OCI-LY7 (cell line): ENCODE measurements around the gene FAM20A. TPM values are rescaled to one million over a fixed set of nuclear protein-coding genes. Genes with fewer than 3 reads are reported as not detected.

Experiments used
- BruUV-seq: library from RNA; stranded (reverse); fragments of 400-500 nt; replicated peaks from 2 replicates; lab custom pipeline; 2021; lab: Mats Ljungman, UMichigan
- CTCF ChIA-PET: fragments of 300-600 bp; sonication (Branson Sonifier 250); formaldehyde crosslinking; loops from one replicate; lab custom pipeline; 2022; ENCODE audit warnings: antibody characterized with exemption; ENCODE audit not compliant: unreplicated experiment; lab: Charles Lee
- POLR2A ChIA-PET: fragments of 300-600 bp; sonication (Branson Sonifier 250); formaldehyde crosslinking; loops from one replicate; lab custom pipeline; 2022; ENCODE audit warnings: antibody characterized with exemption; lab: Charles Lee
- DNase-seq: peaks from one replicate; pipeline ENCODE4 v3.0.0-alpha.2; 2015; ENCODE audit warnings: low spot score
- H2AFZ ChIP-seq: fragments of 200-600 bp; sonication (generic), shearing (Covaris generic); 2 replicates; pipeline ENCODE4 v1.6.1; 2014; ENCODE audit warnings: mild to moderate bottlenecking, antibody characterized with exemption, low read length, moderate library complexity
- H3K27ac ChIP-seq: fragments of 200-600 bp; sonication (generic); 2 replicates; pipeline ENCODE4 v1.5.1; 2014; ENCODE audit warnings: mixed run types, low read depth, mild to moderate bottlenecking, moderate library complexity, low read length, inconsistent platforms; ENCODE audit not compliant: poor library complexity, severe bottlenecking
- H3K36me3 ChIP-seq: fragments of 200-600 bp; sonication (generic); 2 replicates; pipeline ENCODE4 v1.6.1; 2014; ENCODE audit warnings: mild to moderate bottlenecking, antibody characterized with exemption, low read length, moderate library complexity, mixed read lengths; ENCODE audit not compliant: insufficient read depth
- H3K4me1 ChIP-seq: fragments of 200-600 bp; sonication (generic); 2 replicates; pipeline ENCODE4 v1.5.1; 2014; ENCODE audit warnings: mild to moderate bottlenecking, low read length; ENCODE audit not compliant: insufficient read depth, poor library complexity, severe bottlenecking
- H3K4me2 ChIP-seq: fragments of 200-600 bp; sonication (generic); 2 replicates; pipeline ENCODE4 v1.6.1; 2014; ENCODE audit warnings: mild to moderate bottlenecking, low read length
- H3K4me3 ChIP-seq: fragments of 200-600 bp; sonication (generic); 2 replicates; pipeline ENCODE4 v1.5.1; 2014; ENCODE audit warnings: mild to moderate bottlenecking, low read depth, low read length; ENCODE audit not compliant: poor library complexity, severe bottlenecking
- H3K79me2 ChIP-seq: fragments of 200-600 bp; sonication (generic); 2 replicates; pipeline ENCODE4 v1.6.1; 2016; ENCODE audit warnings: low read depth, mild to moderate bottlenecking, low read length, moderate library complexity, mixed read lengths; ENCODE audit not compliant: insufficient read depth
- H3K9me2 ChIP-seq: fragments of 200-600 bp; sonication (generic); 2 replicates; pipeline ENCODE4 v1.6.1; 2016; ENCODE audit warnings: mild to moderate bottlenecking, low read length, mixed read lengths; ENCODE audit not compliant: insufficient read depth
- H3K9me3 ChIP-seq: fragments of 200-600 bp; sonication (generic); 2 replicates; pipeline ENCODE4 v1.6.1; 2014; ENCODE audit warnings: mild to moderate bottlenecking, mixed run types, low read length, mixed read lengths
- H4K20me1 ChIP-seq: fragments of 200-600 bp; sonication (generic); 2 replicates; pipeline ENCODE4 v1.6.1; 2014; ENCODE audit warnings: mild to moderate bottlenecking, antibody characterized with exemption, low read length, moderate library complexity, mixed read lengths; ENCODE audit not compliant: insufficient read depth
- EZH2phosphoT487 ChIP-seq: fragments of 200-600 bp; sonication (generic); IDR thresholded peaks from 2 replicates; pipeline ENCODE4 v1.6.1; 2018; ENCODE audit warnings: low read depth, borderline replicate concordance, mild to moderate bottlenecking, mixed run types, antibody characterized with exemption, low read length, moderate library complexity, mixed read lengths
- intact Hi-C: fragments of 100-400 bp; cut with micrococcal nuclease; formaldehyde crosslinking; loops from one replicate; pipeline ENCODE4 v1.10.0; 2022; ENCODE audit not compliant: unreplicated experiment
- total RNA-seq, 2 experiments: library from RNA; depleted of rRNA in 1 of 2; stranded (reverse); fragments of >200 nt in 1 of 2; shearing (Covaris generic) in 1 of 2; gene quantifications; 2 replicates each; pipeline ENCODE4 v1.2.3, GENCODE V29; 2014 to 2022
- TF ChIP-seq, protein P1 (sequence below): fragments of 200-600 bp; sonication (generic); conservative IDR thresholded peaks from 2 replicates; pipeline ENCODE4 v1.5.1; 2014; ENCODE audit warnings: mild to moderate bottlenecking, antibody characterized with exemption, low read length, moderate library complexity, mixed read lengths

The FAM20A gene
- total RNA-seq, 2 experiments from 2014 or later = not detected

DNA sequence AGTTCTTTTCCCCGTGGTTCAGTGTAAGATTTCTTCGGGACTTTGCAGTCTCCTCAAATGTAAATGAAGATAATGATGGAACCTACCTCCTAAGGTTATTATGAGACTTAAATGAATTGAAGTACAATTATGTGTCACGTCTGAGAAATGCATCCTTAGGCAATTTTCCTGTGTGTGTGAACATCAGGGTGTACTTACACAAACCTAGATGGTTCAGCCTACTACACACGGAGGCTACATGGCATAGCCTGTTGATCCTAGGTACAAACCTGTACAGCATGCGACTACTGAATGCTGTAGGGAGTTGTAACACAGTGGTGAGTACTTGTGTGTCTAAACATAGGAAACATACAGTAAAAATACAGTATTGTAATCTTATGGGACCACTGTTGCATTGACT lies 1.1 kb upstream of the FAM20A start:
- Histone ChIP-seq H3K27ac (no peak overlapping the region), H3K4me2 (no peak overlapping the region), H3K4me3 (no peak overlapping the region), H3K9me2 (no peaks in the 10 kb centered on the region), H3K79me2 (no peaks in the 10 kb centered on the region), H3K36me3 (no peaks in the 10 kb centered on the region), H3K4me1 (no peaks in the 10 kb centered on the region), H4K20me1 (no peaks in the 10 kb centered on the region), H3K9me3 (peaks cover 2% of the 10 kb centered on the region; the same call in 1 of the 2 replicates), H2AFZ (no peak overlapping the region)
- ChIA-PET POLR2A (no interaction called here), CTCF (no interaction called here)
- DNase-seq = no peak
- intact Hi-C loops = no loop called here
- TF ChIP-seq, protein P1, sequence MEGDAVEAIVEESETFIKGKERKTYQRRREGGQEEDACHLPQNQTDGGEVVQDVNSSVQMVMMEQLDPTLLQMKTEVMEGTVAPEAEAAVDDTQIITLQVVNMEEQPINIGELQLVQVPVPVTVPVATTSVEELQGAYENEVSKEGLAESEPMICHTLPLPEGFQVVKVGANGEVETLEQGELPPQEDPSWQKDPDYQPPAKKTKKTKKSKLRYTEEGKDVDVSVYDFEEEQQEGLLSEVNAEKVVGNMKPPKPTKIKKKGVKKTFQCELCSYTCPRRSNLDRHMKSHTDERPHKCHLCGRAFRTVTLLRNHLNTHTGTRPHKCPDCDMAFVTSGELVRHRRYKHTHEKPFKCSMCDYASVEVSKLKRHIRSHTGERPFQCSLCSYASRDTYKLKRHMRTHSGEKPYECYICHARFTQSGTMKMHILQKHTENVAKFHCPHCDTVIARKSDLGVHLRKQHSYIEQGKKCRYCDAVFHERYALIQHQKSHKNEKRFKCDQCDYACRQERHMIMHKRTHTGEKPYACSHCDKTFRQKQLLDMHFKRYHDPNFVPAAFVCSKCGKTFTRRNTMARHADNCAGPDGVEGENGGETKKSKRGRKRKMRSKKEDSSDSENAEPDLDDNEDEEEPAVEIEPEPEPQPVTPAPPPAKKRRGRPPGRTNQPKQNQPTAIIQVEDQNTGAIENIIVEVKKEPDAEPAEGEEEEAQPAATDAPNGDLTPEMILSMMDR = no peak
- no peak for TF ChIP-seq EZH2phosphoT487
- BruUV-seq = no TSS peak

- Histone ChIP-seq H3K4me2 (no peak overlapping the region), H3K36me3 (no peaks in the 10 kb centered on the region), H2AFZ (no peak overlapping the region), H3K9me2 (no peaks in the 10 kb centered on the region), H3K27ac (no peak overlapping the region), H3K4me3 (no peak overlapping the region), H3K4me1 (no peaks in the 10 kb centered on the region), H4K20me1 (no peaks in the 10 kb centered on the region), H3K9me3 (no peaks in the 10 kb centered on the region), H3K79me2 (no peaks in the 10 kb centered on the region)
- ChIA-PET POLR2A (interaction anchor here (1.0 kb wide), 1 partner anchor 12 kb away, joined by 3 read pairs; no protein-coding TSS in a partner anchor), CTCF (no interaction called here)
- TF ChIP-seq, protein P1 = no peak
- TF ChIP-seq EZH2phosphoT487 = no peak
- intact Hi-C loops = no loop called here
- DNase-seq = no peak
- no TSS peak for BruUV-seq
These were observed 560 bp upstream of the FAM20A start for GRCh38 chr17:68601565-68602288.

GRCh38 chr17:68600067-68600930 lies 868 bp downstream of the FAM20A start:
- BruUV-seq = no TSS peak

More at GRCh38 chr17:68600067-68600930, 868 bp downstream of the FAM20A start:
- Histone ChIP-seq H4K20me1 (no peaks in the 10 kb centered on the region), H3K9me2 (no peaks in the 10 kb centered on the region), H3K4me2 (no peak overlapping the region), H3K79me2 (no peaks in the 10 kb centered on the region), H3K4me1 (no peaks in the 10 kb centered on the region), H2AFZ (no peak overlapping the region), H3K27ac (no peak overlapping the region), H3K4me3 (no peak overlapping the region), H3K9me3 (no peaks in the 10 kb centered on the region), H3K36me3 (no peaks in the 10 kb centered on the region)
- CTCF ChIA-PET = no interaction called here
- DNase-seq = no peak
- POLR2A ChIA-PET = no interaction called here
- intact Hi-C loops = no loop called here
- TF ChIP-seq EZH2phosphoT487 = no peak
- TF ChIP-seq, protein P1 = no peak
